Naive thymus-derived CD8-positive, alpha-beta T cell (primary cell): ENCODE data around the gene CLDND2. TPM values are rescaled to one million over a fixed set of nuclear protein-coding genes. Genes with fewer than 3 reads are reported as not detected.
"Not testable (repeated sequence)": the region's sequence is repeated elsewhere in the genome, so short reads cannot be mapped to it uniquely, and the experiment has no call there.

Source experiments
- ATAC-seq, 2 donors: fragments of 150-1000 bp; cut with Tn5 transposase in 1 of 2; sonication (Bioruptor Pico), chemical (Tn5 transposase) in 1 of 2; 1 replicate in 1 of 2; 2 replicates in 1 of 2; pipeline ENCODE4 v1.10.0; 2021; ENCODE audit warnings: mild to moderate bottlenecking in 2 of 2, moderate library complexity in 2 of 2
- POLR2A ChIA-PET: fragments of 350-600 bp; sonication (Branson Sonifier 250); formaldehyde crosslinking; loops from one replicate; lab custom pipeline; 2021; ENCODE audit warnings: antibody characterized with exemption; lab: Charles Lee
- DNase-seq, 10 donors: peaks; one replicate each; pipeline versions ENCODE4 v3.0.0 to v3.0.0-alpha.2; 2020 to 2022
- H3K27ac Mint-ChIP-seq, 10 donors: one replicate each; pipeline ENCODE4 v1.8.0; 2020 to 2022; ENCODE audit warnings: mild to moderate bottlenecking in 10 of 10, mixed read lengths in 10 of 10, moderate library complexity in 4 of 10, inconsistent platforms in 1 of 10
- H3K27me3 Mint-ChIP-seq, 5 donors: one replicate each; pipeline ENCODE4 v1.8.0; 2021 to 2022; ENCODE audit warnings: mixed read lengths in 5 of 5
- H3K36me3 Mint-ChIP-seq, 3 donors: one replicate each; pipeline ENCODE4 v1.8.0; 2020 to 2022; ENCODE audit warnings: mixed read lengths in 3 of 3, mild to moderate bottlenecking in 2 of 3, inconsistent platforms in 1 of 3
- H3K4me1 Mint-ChIP-seq, 4 donors: one replicate each; pipeline ENCODE4 v1.8.0; 2021 to 2022; ENCODE audit warnings: mixed read lengths in 4 of 4
- H3K4me3 Mint-ChIP-seq, 10 donors: one replicate each; pipeline ENCODE4 v1.8.0; 2020 to 2022; ENCODE audit warnings: mild to moderate bottlenecking in 10 of 10, mixed read lengths in 10 of 10, moderate library complexity in 6 of 10, inconsistent platforms in 1 of 10
- H3K9me3 Mint-ChIP-seq, 9 donors: one replicate each; pipeline ENCODE4 v1.8.0; 2020 to 2022; ENCODE audit warnings: mixed read lengths in 9 of 9, mild to moderate bottlenecking in 3 of 9, inconsistent platforms in 1 of 9, moderate library complexity in 1 of 9
- polyA plus RNA-seq, 3 donors: library from polyadenylated mRNA; unstranded; fragments of 300-500 nt; fragmentation: Illumina TruSeq; gene quantifications; one replicate each; pipeline ENCODE4 v1.2.3, GENCODE V29; 2021
- total RNA-seq, 8 experiments: library from RNA in 2 of 8; stranded (reverse) in 2 of 8; gene quantifications; one replicate each; pipeline ENCODE4 v1.2.3 and lab custom pipeline; 2021 to 2026

The CLDND2 gene
- total and polyA plus RNA-seq, 5 experiments from 2014 or later: 0.73 to 1.7 TPM; not detected in 3

DNA sequence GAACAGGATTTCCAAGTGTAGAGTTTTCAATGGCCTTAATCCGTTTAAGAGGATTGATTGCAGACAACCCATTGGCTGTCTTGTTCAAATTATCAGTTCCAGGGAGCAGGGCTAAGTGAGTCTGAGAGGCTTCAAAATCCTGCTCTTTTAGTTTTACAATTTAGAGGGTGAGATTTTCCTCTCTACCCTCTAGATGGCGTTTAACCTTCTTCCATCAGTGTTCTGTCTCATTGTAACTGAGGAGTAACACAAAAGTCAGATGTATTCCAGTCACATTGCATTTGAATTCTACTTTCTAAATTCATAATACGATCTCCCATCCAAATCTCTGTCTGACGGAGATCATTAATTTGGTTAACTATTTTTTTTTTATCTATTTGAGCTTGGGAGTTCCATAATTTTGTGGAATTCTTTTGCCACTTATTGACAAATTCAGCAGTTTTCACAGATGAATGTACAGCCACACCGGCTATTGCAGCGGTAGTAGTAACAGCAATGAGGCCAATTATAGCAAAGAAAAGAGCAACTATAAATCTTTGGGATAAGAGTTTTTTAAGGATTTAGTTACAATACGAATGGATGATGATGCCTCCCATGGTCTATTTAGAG lies 29.4 kb upstream of the CLDND2 start:
- Mint-ChIP-seq H3K9me3 (peaks cover 0 to 19% (median 17%) of the 10 kb centered on the region in 9 donors), H3K27ac (no peak overlapping the region), H3K4me1 (peaks cover 5 to 44% (median 18%) of the 10 kb centered on the region in 4 donors), H3K36me3 (peaks cover 0 to 15% (median 9%) of the 10 kb centered on the region in 3 donors), H3K4me3 (no peak overlapping the region), H3K27me3 (peaks cover 0 to 3% (median 0%) of the 10 kb centered on the region in 5 donors)
- DNase-seq (peak in 2 of 10 donors; percentile 30 to 33), ATAC-seq (no peak)
- POLR2A ChIA-PET: interaction anchor here (0.6 kb wide), 1 partner anchor 259 kb away, joined by 3 read pairs; no protein-coding TSS in a partner anchor

DNA sequence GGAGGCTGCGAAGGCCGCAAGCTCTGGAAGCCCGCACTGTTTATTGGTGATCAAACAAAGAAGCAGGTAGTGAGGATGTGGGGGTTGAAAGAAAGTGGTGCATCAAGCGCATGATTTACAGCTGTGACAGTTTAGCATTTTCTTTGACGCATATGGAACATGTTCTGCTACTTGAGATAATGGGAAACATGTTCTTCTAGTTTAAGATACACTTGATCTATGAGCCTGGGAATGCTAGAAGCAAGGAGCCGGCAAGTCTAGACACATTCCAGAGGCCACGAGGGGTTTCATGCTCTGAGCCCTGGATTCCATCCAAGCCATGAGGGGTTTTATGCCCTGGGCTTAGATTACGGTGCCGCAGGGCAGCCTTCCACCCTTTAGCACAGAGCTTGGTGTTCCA lies 28.6 kb upstream of the CLDND2 start:
- ATAC-seq, H3K27me3 Mint-ChIP-seq, H3K36me3 Mint-ChIP-seq, DNase-seq, H3K4me3 Mint-ChIP-seq, H3K27ac Mint-ChIP-seq: not testable (repeated sequence)
- H3K9me3 Mint-ChIP-seq: peaks cover 0 to 12% (median 10%) of the 10 kb centered on the region in 9 donors
- POLR2A ChIA-PET: interaction anchor here (0.7 kb wide), 1 partner anchor 56 kb away, joined by 4 read pairs; no protein-coding TSS in a partner anchor
- H3K4me1 Mint-ChIP-seq: peaks cover 5 to 47% (median 19%) of the 10 kb centered on the region in 4 donors

DNA sequence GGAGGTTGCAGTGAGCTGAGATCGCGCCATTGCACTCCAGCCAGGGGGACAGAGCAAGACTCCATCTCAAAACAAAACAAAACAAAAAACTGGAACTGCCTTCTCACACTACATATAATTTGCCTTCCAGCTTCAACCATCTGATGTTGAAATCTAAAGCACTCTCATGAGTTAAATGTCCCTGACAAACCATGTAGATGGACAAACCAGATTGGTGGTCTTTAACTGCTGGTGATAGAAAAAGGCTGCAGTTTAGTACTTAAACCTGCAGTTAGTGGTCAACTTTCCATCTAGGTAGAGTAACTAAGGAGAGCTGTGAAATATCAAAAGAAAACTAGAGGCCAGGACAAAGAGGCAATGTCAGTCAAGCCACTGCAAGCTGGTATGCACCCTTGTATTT lies 27.4 kb upstream of the CLDND2 start:
- no peak overlapping the region for H3K27ac Mint-ChIP-seq
- no peak for ATAC-seq
- POLR2A ChIA-PET: interaction anchor here (0.6 kb wide), 1 partner anchor 26 kb away, joined by 3 read pairs; no protein-coding TSS in a partner anchor
- H3K36me3 Mint-ChIP-seq: no peaks in the 10 kb centered on the region
- H3K27me3 Mint-ChIP-seq: peaks cover 0 to 4% (median 0%) of the 10 kb centered on the region in 5 donors
- peaks cover 0 to 3% (median 0%) of the 10 kb centered on the region in 9 donors for H3K9me3 Mint-ChIP-seq
- H3K4me1 Mint-ChIP-seq: peaks cover 5 to 51% (median 22%) of the 10 kb centered on the region in 4 donors
- peak overlapping the region in 3 of 10 donors; percentile 1 to 46 (median 20) for H3K4me3 Mint-ChIP-seq
- no peak for DNase-seq

DNA sequence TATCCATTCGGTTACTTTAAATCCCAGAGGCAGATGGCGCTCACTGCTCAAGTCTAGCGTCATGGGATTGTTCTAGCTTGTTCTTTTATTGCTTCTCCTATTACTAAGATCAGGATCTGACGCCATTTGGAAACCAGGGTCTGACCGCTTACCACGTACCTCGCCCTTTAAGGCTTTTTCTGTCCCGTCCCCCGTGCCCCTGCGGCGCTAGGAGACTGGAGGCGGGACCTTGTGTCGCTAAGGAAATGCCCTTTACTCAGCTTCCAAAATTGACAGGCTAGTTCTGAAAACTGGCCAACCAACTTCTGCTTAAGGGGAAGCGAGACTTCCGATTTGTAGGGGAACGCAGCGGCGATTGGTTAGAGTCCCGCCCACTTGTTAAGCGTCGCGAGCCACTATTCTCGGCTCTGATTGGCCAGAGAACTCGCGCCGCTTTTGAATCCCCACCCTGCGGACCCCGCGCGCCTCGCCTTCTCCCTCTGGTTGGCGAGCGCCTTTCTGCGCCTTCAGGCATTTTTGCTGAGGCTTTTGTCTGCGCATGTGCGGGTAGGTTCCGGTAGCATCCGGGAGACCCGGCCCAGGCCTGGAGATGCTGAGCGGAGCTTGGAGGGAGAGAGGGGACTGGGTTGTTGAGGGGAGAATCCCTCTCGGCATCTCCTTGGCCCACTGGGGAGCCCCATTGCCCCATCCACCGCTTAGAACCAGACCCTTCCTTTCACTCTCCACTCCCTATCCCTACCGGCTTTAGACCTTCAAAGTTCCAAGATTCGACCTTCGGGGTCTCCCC lies 25.4 kb upstream of the CLDND2 start:
- H3K27me3 Mint-ChIP-seq: peaks cover 0 to 6% (median 0%) of the 10 kb centered on the region in 5 donors
- peak overlapping the region; percentile 81 to 93 (median 88) for H3K4me3 Mint-ChIP-seq
- peak; percentile 97 to 98 for ATAC-seq
- H3K4me1 Mint-ChIP-seq: peaks cover 9 to 55% (median 27%) of the 10 kb centered on the region in 4 donors
- H3K36me3 Mint-ChIP-seq: no peaks in the 10 kb centered on the region
- H3K27ac Mint-ChIP-seq: peak overlapping the region; percentile 70 to 93 (median 88)
- peak; percentile 63 to 92 (median 84) for DNase-seq
- POLR2A ChIA-PET: interaction anchor here (0.6 to 1.5 kb wide), 4 partner anchors 18 to 47 kb away, joined by 3 to 13 read pairs (median 3); partner anchors contain the start of gene ETFB
- no peaks in the 10 kb centered on the region for H3K9me3 Mint-ChIP-seq

DNA sequence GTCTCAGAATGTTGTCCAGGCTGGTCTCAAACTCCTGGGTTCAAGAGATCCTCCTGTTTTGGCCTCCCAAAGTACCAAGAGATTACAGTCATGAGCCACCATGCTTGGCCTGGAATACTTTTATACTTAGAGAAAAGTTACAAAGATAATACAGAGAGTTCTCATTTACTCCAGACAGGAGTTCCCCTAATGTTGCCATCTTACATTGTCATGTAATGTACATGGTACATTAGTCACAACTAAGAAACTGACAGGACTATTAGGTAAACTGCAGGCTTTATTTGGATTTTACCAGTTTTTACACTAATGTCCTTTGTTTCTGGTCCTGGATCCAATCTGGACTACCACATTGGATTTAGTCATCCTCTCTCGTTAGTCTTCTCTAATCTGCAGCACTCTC lies 23.9 kb upstream of the CLDND2 start:
- POLR2A ChIA-PET: no interaction called here
- peaks cover 7 to 48% (median 29%) of the 10 kb centered on the region in 4 donors for H3K4me1 Mint-ChIP-seq
- no peak for DNase-seq
- peak overlapping the region in 3 of 10 donors; percentile 40 to 52 (median 40) for H3K27ac Mint-ChIP-seq
- H3K9me3 Mint-ChIP-seq: no peaks in the 10 kb centered on the region
- no peaks in the 10 kb centered on the region for H3K36me3 Mint-ChIP-seq
- peak overlapping the region in 8 of 10 donors; percentile 2 to 61 (median 42) for H3K4me3 Mint-ChIP-seq
- ATAC-seq: no peak
- peaks cover 0 to 6% (median 0%) of the 10 kb centered on the region in 5 donors for H3K27me3 Mint-ChIP-seq

DNA sequence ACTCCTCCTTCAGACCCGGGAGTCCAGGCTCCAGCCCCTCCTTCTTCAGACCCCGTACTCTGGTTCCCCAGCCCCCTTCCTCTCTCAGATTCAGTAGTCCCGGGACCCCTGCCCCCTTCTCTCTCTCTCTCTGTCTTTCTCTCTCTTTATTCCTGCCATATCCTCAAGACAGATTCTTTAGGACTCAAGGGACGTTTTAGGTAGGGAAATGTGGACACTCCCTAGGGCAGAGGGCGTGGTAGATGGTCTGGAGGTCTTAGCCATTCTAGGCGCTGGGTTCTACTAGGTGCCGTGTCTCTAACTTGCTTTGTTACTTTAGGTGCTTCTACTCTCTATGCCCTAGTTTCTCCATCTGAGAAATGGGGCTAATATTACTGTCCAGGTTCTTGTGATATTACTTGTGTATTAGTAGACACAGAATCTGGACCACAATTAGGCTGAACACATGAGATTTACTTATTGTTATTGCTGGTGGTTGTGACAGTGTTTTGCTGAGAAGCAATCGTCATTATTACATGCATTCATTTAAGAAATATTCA lies 22.3 kb upstream of the CLDND2 start:
- ATAC-seq: no peak
- H3K27ac Mint-ChIP-seq: peak overlapping the region in 4 of 10 donors; percentile 31 to 62 (median 50)
- H3K27me3 Mint-ChIP-seq: peaks cover 0 to 6% (median 0%) of the 10 kb centered on the region in 5 donors
- POLR2A ChIA-PET: no interaction called here
- no peaks in the 10 kb centered on the region for H3K36me3 Mint-ChIP-seq
- H3K4me3 Mint-ChIP-seq: peak overlapping the region in 5 of 10 donors; percentile 2 to 63 (median 32)
- no peak for DNase-seq
- peaks cover 11 to 48% (median 31%) of the 10 kb centered on the region in 4 donors for H3K4me1 Mint-ChIP-seq
- H3K9me3 Mint-ChIP-seq: no peaks in the 10 kb centered on the region

DNA sequence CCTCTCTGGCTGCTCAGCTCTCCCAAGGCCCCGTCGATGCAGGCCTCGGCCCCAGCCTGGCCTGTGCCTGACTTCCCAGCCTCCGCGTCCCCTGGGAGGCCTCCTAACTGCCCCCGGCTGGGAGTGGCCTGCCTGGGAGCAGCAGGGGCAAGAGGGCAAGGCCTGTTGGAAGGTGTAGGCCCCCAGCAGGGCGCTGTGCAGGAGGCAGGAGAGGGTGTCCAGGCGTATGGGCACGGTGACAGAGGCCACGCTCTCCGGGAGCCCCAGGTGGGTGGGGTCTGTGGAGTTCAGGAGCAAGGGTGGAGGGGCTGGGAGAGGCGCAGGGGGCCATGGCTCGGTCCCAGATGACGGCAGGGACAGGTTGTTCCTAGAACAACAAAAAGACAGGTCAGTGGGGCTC lies 20.3 kb upstream of the CLDND2 start:
- DNase-seq: no peak

DNA sequence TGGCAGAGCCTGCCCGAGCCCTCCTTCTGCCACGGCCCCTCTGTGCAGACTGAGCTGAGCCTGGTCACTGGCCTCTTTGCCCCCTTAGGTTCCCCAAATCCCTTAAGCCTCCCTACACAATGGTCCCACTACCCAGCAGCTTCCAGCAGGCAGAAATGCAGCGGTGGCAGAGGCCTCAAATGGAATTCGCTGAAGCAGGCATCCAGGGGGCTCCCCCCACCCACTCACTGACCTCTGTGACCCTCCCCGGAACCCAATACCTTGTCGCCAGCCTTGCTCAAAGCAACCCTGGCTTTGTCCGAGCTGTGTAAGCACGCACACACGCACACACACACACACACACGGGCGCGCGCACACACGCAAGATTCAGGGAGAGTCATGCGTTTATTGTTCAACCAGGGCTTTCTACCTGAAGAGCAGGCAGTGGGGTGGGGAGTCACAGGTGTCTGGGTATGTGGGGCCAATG lies 19.2 kb upstream of the CLDND2 start, which contains the start of gene LIM2:
LIM2 (minus strand) TSS at position 51 of the 466 bp plus-strand sequence. CDS start 531 bp downstream, outside the sequence.
- peak within 1 kb of the TSS in 4 of 10 donors; percentile 20 to 84 (median 66) for H3K4me3 Mint-ChIP-seq
- no peak for DNase-seq
- peaks cover 0 to 6% (median 0%) of the 10 kb centered on the region in 5 donors for H3K27me3 Mint-ChIP-seq
- no peaks in the 10 kb centered on the region for H3K9me3 Mint-ChIP-seq
- no peak for ATAC-seq
- peak within 1 kb of the TSS in 6 of 10 donors; percentile 3 to 87 (median 32) for H3K27ac Mint-ChIP-seq
- no peaks in the 10 kb centered on the region for H3K36me3 Mint-ChIP-seq
- peaks cover 8 to 26% (median 14%) of the 10 kb centered on the region in 4 donors for H3K4me1 Mint-ChIP-seq
- POLR2A ChIA-PET: interaction anchor here (1.5 kb wide), 1 partner anchor 16 kb away, joined by 4 read pairs; the partner anchor contains the start of gene NKG7

More for the DNA sequence above, 20.3 kb upstream of the CLDND2 start:
- POLR2A ChIA-PET: interaction anchor here (1.5 kb wide), 1 partner anchor 17 kb away, joined by 4 read pairs; the partner anchor contains the start of gene NKG7
- Mint-ChIP-seq H3K4me1 (peaks cover 11 to 32% (median 19%) of the 10 kb centered on the region in 4 donors), H3K4me3 (peak overlapping the region in 2 of 10 donors; percentile 37 to 58), H3K27ac (peak overlapping the region in 1 of 10 donors; percentile 27), H3K36me3 (no peaks in the 10 kb centered on the region), H3K27me3 (peaks cover 0 to 6% (median 0%) of the 10 kb centered on the region in 5 donors), H3K9me3 (no peaks in the 10 kb centered on the region)
- no peak for ATAC-seq

DNA sequence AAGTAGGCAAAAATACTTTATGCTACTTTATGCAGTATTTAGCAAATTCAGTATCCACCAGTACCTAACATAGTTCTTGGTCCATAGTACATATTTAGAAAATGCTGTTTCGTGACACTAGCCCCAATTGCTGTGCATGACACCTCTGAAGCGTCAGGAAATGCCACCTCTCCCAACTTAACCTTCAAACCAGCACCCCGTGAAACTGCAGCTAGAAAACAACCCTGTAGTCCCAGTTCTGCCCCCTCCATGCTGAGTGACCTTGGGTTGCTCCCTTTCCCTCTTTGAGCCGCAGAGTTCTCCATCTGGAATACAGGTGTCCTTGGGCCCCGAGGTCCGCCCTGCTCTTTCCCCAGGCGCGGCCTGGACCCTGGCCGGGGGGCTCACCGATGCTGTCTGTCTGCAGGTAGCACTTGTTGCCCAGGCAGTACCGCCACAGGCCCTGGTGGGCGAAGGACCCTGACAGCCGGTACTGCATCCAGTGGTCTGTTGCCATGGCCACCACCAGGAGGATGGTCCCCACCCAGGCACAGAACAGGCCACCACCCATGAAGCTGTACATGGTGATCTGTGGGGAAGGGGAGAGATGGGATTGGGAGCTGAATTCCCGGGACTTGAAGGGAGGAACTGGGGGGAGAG lies 18.2 kb upstream of the CLDND2 start:
- Mint-ChIP-seq H3K4me3 (peak overlapping the region in 4 of 10 donors; percentile 20 to 84 (median 66)), H3K27me3 (peaks cover 0 to 6% (median 0%) of the 10 kb centered on the region in 5 donors), H3K27ac (peak overlapping the region in 3 of 10 donors; percentile 3 to 87 (median 46)), H3K4me1 (peaks cover 8 to 23% (median 13%) of the 10 kb centered on the region in 4 donors), H3K9me3 (peaks cover 0 to 3% (median 0%) of the 10 kb centered on the region in 9 donors), H3K36me3 (peaks cover 0 to 2% (median 0%) of the 10 kb centered on the region in 3 donors)
- POLR2A ChIA-PET: no interaction called here
- ATAC-seq: no peak
- peak in 1 of 10 donors; percentile 18 for DNase-seq

DNA sequence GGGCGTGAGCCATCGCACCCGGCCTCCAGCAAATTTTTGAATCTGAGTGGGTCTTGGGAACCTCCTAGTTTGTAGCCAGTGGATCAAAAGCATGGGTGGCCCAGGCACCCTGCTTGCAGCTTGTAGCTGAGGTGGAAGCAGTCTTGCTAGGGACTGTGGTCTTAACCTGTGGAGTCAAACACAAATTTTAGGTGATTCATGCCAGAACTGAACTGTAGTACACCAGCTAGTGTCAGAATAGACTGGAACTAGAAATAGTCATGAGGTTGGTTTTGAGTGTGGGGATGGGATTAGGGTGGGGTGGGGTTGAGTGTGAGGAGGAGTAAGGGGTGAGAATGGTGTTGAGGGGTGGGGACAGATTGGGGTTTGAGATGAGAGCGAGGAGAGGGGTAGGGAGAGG lies 13.2 kb upstream of the CLDND2 start:
- Mint-ChIP-seq H3K27me3 (no peaks in the 10 kb centered on the region), H3K4me3 (no peak overlapping the region), H3K9me3 (peaks cover 0 to 12% (median 0%) of the 10 kb centered on the region in 9 donors), H3K36me3 (peaks cover 0 to 4% (median 0%) of the 10 kb centered on the region in 3 donors), H3K27ac (no peak overlapping the region), H3K4me1 (peaks cover 0 to 22% (median 5%) of the 10 kb centered on the region in 4 donors)
- ATAC-seq: no peak
- POLR2A ChIA-PET: no interaction called here
- no peak for DNase-seq

DNA sequence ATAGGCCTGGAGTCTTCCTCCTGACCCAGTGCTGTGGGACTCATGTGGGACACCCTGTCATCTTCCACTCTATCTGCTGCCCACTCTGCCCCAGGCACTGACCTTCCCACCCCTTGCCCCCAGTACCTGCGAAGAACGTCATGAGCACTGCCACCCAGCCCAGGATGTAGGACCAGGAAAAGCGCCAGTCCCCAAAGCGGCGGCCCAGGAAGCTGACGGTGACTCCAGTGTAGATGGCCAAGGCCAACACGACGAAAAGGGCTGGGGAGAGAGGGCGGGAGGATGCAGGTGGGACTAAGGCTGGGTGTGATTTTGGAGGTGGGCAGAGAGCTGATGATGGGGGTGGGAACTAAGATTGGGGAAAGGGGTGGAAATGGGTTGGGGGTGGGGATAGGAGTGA lies 11.6 kb upstream of the CLDND2 start:
- DNase-seq (no peak), ATAC-seq (no peak)
- Mint-ChIP-seq H3K4me3 (no peak overlapping the region), H3K9me3 (peaks cover 0 to 12% (median 0%) of the 10 kb centered on the region in 9 donors), H3K27ac (peak overlapping the region in 3 of 10 donors; percentile 19 to 42 (median 31)), H3K4me1 (peaks cover 4 to 31% (median 11%) of the 10 kb centered on the region in 4 donors), H3K27me3 (no peaks in the 10 kb centered on the region), H3K36me3 (peaks cover 0 to 4% (median 0%) of the 10 kb centered on the region in 3 donors)
- POLR2A ChIA-PET: no interaction called here
